ENCODE measurements around the gene TCERG1. TPM values are rescaled to one million over a fixed set of nuclear protein-coding genes. Genes with fewer than 3 reads are reported as not detected.

Gene TCERG1
- total and polyA plus RNA-seq, 9 of the 15 experiments (the other 6 are each of a cell fraction or from before 2014, with no cell fraction given), result 50.3 to 148 (median 119) TPM

DNA sequence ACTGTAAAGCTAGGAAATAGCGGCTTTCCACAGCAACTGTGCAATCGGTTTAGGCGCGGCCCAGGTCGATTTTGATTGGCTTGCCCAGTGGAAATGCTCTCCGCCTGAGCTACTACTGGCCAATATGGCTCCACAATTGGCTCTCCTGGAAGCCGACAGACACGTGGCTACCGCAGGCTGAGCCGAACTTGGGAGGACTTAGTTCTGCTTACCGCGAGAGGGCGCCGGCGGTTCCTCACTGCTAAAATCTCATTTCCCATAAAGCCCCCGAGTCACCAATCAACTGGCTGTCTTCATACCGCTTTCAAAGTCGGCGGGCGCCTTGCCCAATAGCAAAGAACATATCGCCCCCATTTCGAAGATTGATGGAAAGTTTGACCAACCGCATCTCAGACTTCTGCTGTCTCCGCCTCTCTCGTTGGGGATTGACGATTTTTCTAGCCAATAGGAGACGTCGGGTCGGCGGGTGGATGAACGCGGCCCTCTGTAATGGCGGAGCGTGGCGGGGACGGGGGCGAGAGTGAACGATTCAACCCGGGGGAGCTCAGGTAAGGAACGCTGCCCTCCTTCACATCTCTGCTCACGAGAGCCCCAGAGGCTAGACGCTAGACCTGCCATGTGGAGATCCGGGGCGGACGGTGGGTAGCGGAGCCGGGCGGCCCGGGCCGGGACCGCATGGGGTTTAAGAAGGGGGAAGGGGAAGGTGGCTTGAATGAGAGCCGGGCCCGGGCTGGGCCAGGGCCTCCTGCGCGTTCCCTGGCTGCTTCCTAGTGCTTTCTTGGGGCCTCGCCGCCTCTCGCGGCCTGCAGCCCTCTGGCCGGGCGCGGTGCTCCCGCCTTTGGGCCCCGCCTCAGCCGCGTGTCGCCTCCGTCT, at the start of gene TCERG1 (continued):
- peak; percentile 67; the same call in 1 of the 2 replicates for TF ChIP-seq IRF9 (tag; IDR thresholded peaks at IDR 0.05)
- TF ChIP-seq NRF1 (conservative IDR thresholded peaks at IDR 0.05 in 1 of 2, IDR thresholded peaks at IDR 0.05 in 1 of 2), result peak; percentile 61 to 63; a peak in 2 of 4 replicates
- TF ChIP-seq ZNF766 (CRISPR knock-in tag; conservative IDR thresholded peaks at IDR 0.05), result peak; percentile 94
- TF ChIP-seq NEUROD1 (IDR thresholded peaks at IDR 0.05; ENCODE audit: borderline replicate concordance, low read depth, low read length, partially characterized antibody), result peak; percentile 97
- peak; percentile 38 for TF ChIP-seq ZNF316 (IDR thresholded peaks at IDR 0.05)
- TF ChIP-seq, protein P1, sequence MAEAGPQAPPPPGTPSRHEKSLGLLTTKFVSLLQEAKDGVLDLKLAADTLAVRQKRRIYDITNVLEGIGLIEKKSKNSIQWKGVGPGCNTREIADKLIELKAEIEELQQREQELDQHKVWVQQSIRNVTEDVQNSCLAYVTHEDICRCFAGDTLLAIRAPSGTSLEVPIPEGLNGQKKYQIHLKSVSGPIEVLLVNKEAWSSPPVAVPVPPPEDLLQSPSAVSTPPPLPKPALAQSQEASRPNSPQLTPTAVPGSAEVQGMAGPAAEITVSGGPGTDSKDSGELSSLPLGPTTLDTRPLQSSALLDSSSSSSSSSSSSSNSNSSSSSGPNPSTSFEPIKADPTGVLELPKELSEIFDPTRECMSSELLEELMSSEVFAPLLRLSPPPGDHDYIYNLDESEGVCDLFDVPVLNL (CRISPR knock-in tag; IDR thresholded peaks at IDR 0.05; ENCODE audit: low read depth), result peak; percentile 96
- no peak for TF ChIP-seq PURB (CRISPR knock-in tag; IDR thresholded peaks at IDR 0.05; ENCODE audit: low read depth)
- TF ChIP-seq EHMT2 (IDR thresholded peaks at IDR 0.05), result peak; percentile 94
- TF ChIP-seq SPI1 (IDR thresholded peaks at IDR 0.05; ENCODE audit: borderline replicate concordance, low read depth, low read length), result peak; percentile 64
- TF ChIP-seq NFE2L1 (tag; IDR thresholded peaks at IDR 0.05; ENCODE audit: borderline replicate concordance, low read depth), result no peak
- TF ChIP-seq ZNF445 (CRISPR knock-in tag; IDR thresholded peaks at IDR 0.05; ENCODE audit: low read depth), result no peak
- TF ChIP-seq ZNF354B (CRISPR knock-in tag; IDR thresholded peaks at IDR 0.05), result no peak
- no peak for TF ChIP-seq ZC3H11A (IDR thresholded peaks at IDR 0.05; ENCODE audit: low read depth, low read length)
- no peak for TF ChIP-seq ZKSCAN3 (CRISPR knock-in tag; IDR thresholded peaks at IDR 0.05)
- peak in 1 of 3 experiments; percentile 78; a peak in 2 of 6 replicates for TF ChIP-seq ZBTB11 (CRISPR knock-in tag; IDR thresholded peaks at IDR 0.05)
- peak; percentile 96 for TF ChIP-seq MAX (CRISPR knock-in tag; IDR thresholded peaks at IDR 0.05)
- TF ChIP-seq ZC3H8 (IDR thresholded peaks at IDR 0.05), result no peak
- no peak for TF ChIP-seq PTBP1 (IDR thresholded peaks at IDR 0.05; ENCODE audit: low read depth, low read length)
- peak in 1 of 2 experiments; percentile 85; a peak in 1 of 4 replicates for TF ChIP-seq FOXA3 (CRISPR knock-in tag; conservative IDR thresholded peaks at IDR 0.05 in 1 of 2, IDR thresholded peaks at IDR 0.05 in 1 of 2)
- no peak; the same call in 1 of the 2 replicates for TF ChIP-seq CTBP1 (IDR thresholded peaks at IDR 0.05; ENCODE audit: borderline replicate concordance)
- TF ChIP-seq BCOR (IDR thresholded peaks at IDR 0.05), result no peak
- peak; percentile 89 for TF ChIP-seq TBP (optimal IDR thresholded peaks at IDR 0.05; ENCODE audit: low read depth, low read length)
